Stimulated activated CD8-positive, alpha-beta memory T cell treated with anti-CD3 and anti-CD28 coated beads, Interleukin-4, amount 100 ng/mL, for 1 hour (primary cell): ENCODE data around the gene UBTD1.

Experiments used
- DNase-seq, 2 donors: peaks; one replicate each; pipeline ENCODE4 v3.0.0-alpha.2; 2020; ENCODE audit warnings: low read depth in 2 of 2, low spot score in 1 of 2

The UBTD1 gene

GRCh38 chr10:97482381-97482780, 16.3 kb upstream of the UBTD1 start:
- no peak for DNase-seq

- no peak for DNase-seq
Measured at GRCh38 chr10:97483506-97483905, 15.2 kb upstream of the UBTD1 start.

- DNase-seq: no peak
Measured at GRCh38 chr10:97483921-97484320, 14.8 kb upstream of the UBTD1 start.

GRCh38 chr10:97485647-97486281, 13.0 kb upstream of the UBTD1 start:
- no peak for DNase-seq

GRCh38 chr10:97490592-97490991, 8.1 kb upstream of the UBTD1 start:
- DNase-seq: no peak

- no peak for DNase-seq
Measured at GRCh38 chr10:97494151-97494550, 4.6 kb upstream of the UBTD1 start.

- no peak for DNase-seq
Measured at GRCh38 chr10:97494863-97495506, 3.7 kb upstream of the UBTD1 start.

- peak in 1 of 2 donors; percentile 33 for DNase-seq
Measured at GRCh38 chr10:97497572-97498075, 1.1 kb upstream of the UBTD1 start.

GRCh38 chr10:97498076-97498840, 466 bp upstream of the UBTD1 start, which contains the start of gene MMS19:
Gene MMS19, minus strand, starts transcription at chr10:97498422. Its CDS starts 38 bp downstream, at chr10:97498384.
- peak; percentile 98 to 100 for DNase-seq

GRCh38 chr10:97499561-97500296, 1.0 kb downstream of the UBTD1 start:
- no peak for DNase-seq

- no peak for DNase-seq
Measured at GRCh38 chr10:97500297-97500575, 1.5 kb downstream of the UBTD1 start.

GRCh38 chr10:97502916-97503315, 4.2 kb downstream of the UBTD1 start:
- DNase-seq: no peak

- no peak for DNase-seq
Measured at GRCh38 chr10:97503406-97503805, 4.7 kb downstream of the UBTD1 start.

GRCh38 chr10:97505152-97505551, 6.4 kb downstream of the UBTD1 start:
- no peak for DNase-seq

- no peak for DNase-seq
Measured at GRCh38 chr10:97506199-97506991, 7.7 kb downstream of the UBTD1 start.

GRCh38 chr10:97508342-97508741, 9.6 kb downstream of the UBTD1 start:
- no peak for DNase-seq

GRCh38 chr10:97509120-97509680, 10.5 kb downstream of the UBTD1 start:
- DNase-seq: no peak

GRCh38 chr10:97510686-97511085, 12.0 kb downstream of the UBTD1 start:
- no peak for DNase-seq

- DNase-seq: no peak
Measured at GRCh38 chr10:97511711-97512440, 13.2 kb downstream of the UBTD1 start.

GRCh38 chr10:97512993-97513392, 14.3 kb downstream of the UBTD1 start:
- no peak for DNase-seq
